Measurements from ENCODE around the gene TEX9.

Gene TEX9

GRCh38 chr15:56342653-56343052, 22.6 kb upstream of the TEX9 start:
- Mint-ChIP-seq H3K36me3 (ENCODE audit: low read depth) (no peaks in the 10 kb centered on the region), H3K9me3 (no peaks in the 10 kb centered on the region), H3K27me3 (ENCODE audit: low read depth) (no peaks in the 10 kb centered on the region), H3K27ac (peak overlapping the region in 1 of 3 experiments; percentile 7), H3K4me3 (no peak overlapping the region), H3K4me1 (peaks cover 11% of the 10 kb centered on the region)
- no peak for TF ChIP-seq CTCF (IDR thresholded peaks at IDR 0.05; ENCODE audit: unreplicated experiment in 3 of 3)

GRCh38 chr15:56343879-56344278, 21.3 kb upstream of the TEX9 start:
- no peak overlapping the region for H3K4me3 Mint-ChIP-seq

GRCh38 chr15:56344336-56344735, 20.9 kb upstream of the TEX9 start:
- H3K4me1 Mint-ChIP-seq: peaks cover 11% of the 10 kb centered on the region
- H3K4me3 Mint-ChIP-seq: no peak overlapping the region
- no peaks in the 10 kb centered on the region for H3K36me3 Mint-ChIP-seq (ENCODE audit: low read depth)
- H3K9me3 Mint-ChIP-seq: no peaks in the 10 kb centered on the region
- H3K27ac Mint-ChIP-seq: no peak overlapping the region
- no peak for TF ChIP-seq CTCF (IDR thresholded peaks at IDR 0.05; ENCODE audit: unreplicated experiment in 3 of 3)
- no peaks in the 10 kb centered on the region for H3K27me3 Mint-ChIP-seq (ENCODE audit: low read depth)

More at GRCh38 chr15:56343879-56344278, 21.3 kb upstream of the TEX9 start:
- Mint-ChIP-seq H3K27me3 (ENCODE audit: low read depth) (no peaks in the 10 kb centered on the region), H3K4me1 (peaks cover 11% of the 10 kb centered on the region), H3K36me3 (ENCODE audit: low read depth) (no peaks in the 10 kb centered on the region), H3K27ac (no peak overlapping the region), H3K9me3 (no peaks in the 10 kb centered on the region)
- TF ChIP-seq CTCF (IDR thresholded peaks at IDR 0.05; ENCODE audit: unreplicated experiment in 3 of 3): no peak

- TF ChIP-seq CTCF (IDR thresholded peaks at IDR 0.05; ENCODE audit: unreplicated experiment in 3 of 3): no peak
- no peaks in the 10 kb centered on the region for H3K27me3 Mint-ChIP-seq (ENCODE audit: low read depth)
- H3K36me3 Mint-ChIP-seq (ENCODE audit: low read depth): no peaks in the 10 kb centered on the region
- H3K27ac Mint-ChIP-seq: no peak overlapping the region
- H3K4me1 Mint-ChIP-seq: peaks cover 11% of the 10 kb centered on the region
- no peak overlapping the region for H3K4me3 Mint-ChIP-seq
- H3K9me3 Mint-ChIP-seq: no peaks in the 10 kb centered on the region
Measured at GRCh38 chr15:56346414-56346813, 18.8 kb upstream of the TEX9 start.

GRCh38 chr15:56349554-56349953, 15.7 kb upstream of the TEX9 start:
- H3K27me3 Mint-ChIP-seq (ENCODE audit: low read depth): no peaks in the 10 kb centered on the region
- H3K4me3 Mint-ChIP-seq: no peak overlapping the region
- H3K36me3 Mint-ChIP-seq (ENCODE audit: low read depth): no peaks in the 10 kb centered on the region
- H3K9me3 Mint-ChIP-seq: no peaks in the 10 kb centered on the region
- no peak overlapping the region for H3K27ac Mint-ChIP-seq
- TF ChIP-seq CTCF (IDR thresholded peaks at IDR 0.05; ENCODE audit: unreplicated experiment in 3 of 3): no peak
- no peaks in the 10 kb centered on the region for H3K4me1 Mint-ChIP-seq

- no peaks in the 10 kb centered on the region for H3K9me3 Mint-ChIP-seq
- H3K27ac Mint-ChIP-seq: no peak overlapping the region
- no peak overlapping the region for H3K4me3 Mint-ChIP-seq
- no peak for TF ChIP-seq CTCF (IDR thresholded peaks at IDR 0.05; ENCODE audit: unreplicated experiment in 3 of 3)
- H3K36me3 Mint-ChIP-seq (ENCODE audit: low read depth): no peaks in the 10 kb centered on the region
- no peaks in the 10 kb centered on the region for H3K4me1 Mint-ChIP-seq
- H3K27me3 Mint-ChIP-seq (ENCODE audit: low read depth): no peaks in the 10 kb centered on the region
Measured at GRCh38 chr15:56351353-56351752, 13.9 kb upstream of the TEX9 start.
